Panc1 (cell line): ENCODE results near the gene PNMA5.

Experiments
- POLR2AphosphoS5 ChIP-seq: IDR thresholded peaks from 2 replicates; pipeline ENCODE4 v1.6.1; 2012; ENCODE audit warnings: mild to moderate bottlenecking, low read depth, low read length, moderate library complexity
- SIN3A ChIP-seq: IDR thresholded peaks from 2 replicates; pipeline ENCODE4 v1.6.1; 2012; ENCODE audit warnings: low read depth, mild to moderate bottlenecking, low read length, moderate library complexity, borderline replicate concordance; ENCODE audit not compliant: insufficient read depth
- TCF7L2 ChIP-seq: IDR thresholded peaks from 2 replicates; pipeline ENCODE4 v1.6.1; 2011; ENCODE audit warnings: mild to moderate bottlenecking, low read depth, low read length, inconsistent platforms
- TF ChIP-seq, protein P1 (sequence below): fragments of 450-650 bp; IDR thresholded peaks from 2 replicates; pipeline ENCODE4 v1.5.1; 2017; ENCODE audit warnings: mild to moderate bottlenecking
- TF ChIP-seq, protein P2 (sequence below), 2 experiments: IDR thresholded peaks; 2 replicates each; pipeline ENCODE4 v1.6.1; 2011 to 2012; ENCODE audit warnings: low read depth in 2 of 2, control low read depth in 1 of 2, low read length in 1 of 2, mild to moderate bottlenecking in 1 of 2, moderate library complexity in 1 of 2; ENCODE audit not compliant: insufficient read depth in 1 of 2

DNA sequence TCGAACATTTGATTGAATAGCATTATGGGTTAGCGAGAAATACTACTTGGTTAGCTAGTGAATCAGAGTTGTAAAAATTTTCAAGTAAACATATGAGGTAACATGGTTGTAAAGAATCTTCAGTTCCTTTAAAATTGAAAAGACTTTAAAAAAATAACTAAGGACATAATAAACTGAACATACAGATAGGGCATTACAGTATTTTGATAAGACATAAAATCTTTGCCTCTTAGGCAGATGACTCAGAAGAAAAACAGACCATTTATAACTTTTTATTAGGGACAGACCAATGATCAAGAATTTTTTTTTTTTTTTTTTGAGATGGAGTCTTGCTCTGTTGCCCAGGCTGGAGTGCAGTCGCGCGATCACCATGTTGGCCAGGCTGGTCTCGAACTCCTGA, 43.1 kb downstream of the PNMA5 start:
- TF ChIP-seq, protein P1, sequence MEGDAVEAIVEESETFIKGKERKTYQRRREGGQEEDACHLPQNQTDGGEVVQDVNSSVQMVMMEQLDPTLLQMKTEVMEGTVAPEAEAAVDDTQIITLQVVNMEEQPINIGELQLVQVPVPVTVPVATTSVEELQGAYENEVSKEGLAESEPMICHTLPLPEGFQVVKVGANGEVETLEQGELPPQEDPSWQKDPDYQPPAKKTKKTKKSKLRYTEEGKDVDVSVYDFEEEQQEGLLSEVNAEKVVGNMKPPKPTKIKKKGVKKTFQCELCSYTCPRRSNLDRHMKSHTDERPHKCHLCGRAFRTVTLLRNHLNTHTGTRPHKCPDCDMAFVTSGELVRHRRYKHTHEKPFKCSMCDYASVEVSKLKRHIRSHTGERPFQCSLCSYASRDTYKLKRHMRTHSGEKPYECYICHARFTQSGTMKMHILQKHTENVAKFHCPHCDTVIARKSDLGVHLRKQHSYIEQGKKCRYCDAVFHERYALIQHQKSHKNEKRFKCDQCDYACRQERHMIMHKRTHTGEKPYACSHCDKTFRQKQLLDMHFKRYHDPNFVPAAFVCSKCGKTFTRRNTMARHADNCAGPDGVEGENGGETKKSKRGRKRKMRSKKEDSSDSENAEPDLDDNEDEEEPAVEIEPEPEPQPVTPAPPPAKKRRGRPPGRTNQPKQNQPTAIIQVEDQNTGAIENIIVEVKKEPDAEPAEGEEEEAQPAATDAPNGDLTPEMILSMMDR, result no peak
- TF ChIP-seq SIN3A (no peak), POLR2AphosphoS5 (no peak), TCF7L2 (no peak)
- TF ChIP-seq, protein P2, sequence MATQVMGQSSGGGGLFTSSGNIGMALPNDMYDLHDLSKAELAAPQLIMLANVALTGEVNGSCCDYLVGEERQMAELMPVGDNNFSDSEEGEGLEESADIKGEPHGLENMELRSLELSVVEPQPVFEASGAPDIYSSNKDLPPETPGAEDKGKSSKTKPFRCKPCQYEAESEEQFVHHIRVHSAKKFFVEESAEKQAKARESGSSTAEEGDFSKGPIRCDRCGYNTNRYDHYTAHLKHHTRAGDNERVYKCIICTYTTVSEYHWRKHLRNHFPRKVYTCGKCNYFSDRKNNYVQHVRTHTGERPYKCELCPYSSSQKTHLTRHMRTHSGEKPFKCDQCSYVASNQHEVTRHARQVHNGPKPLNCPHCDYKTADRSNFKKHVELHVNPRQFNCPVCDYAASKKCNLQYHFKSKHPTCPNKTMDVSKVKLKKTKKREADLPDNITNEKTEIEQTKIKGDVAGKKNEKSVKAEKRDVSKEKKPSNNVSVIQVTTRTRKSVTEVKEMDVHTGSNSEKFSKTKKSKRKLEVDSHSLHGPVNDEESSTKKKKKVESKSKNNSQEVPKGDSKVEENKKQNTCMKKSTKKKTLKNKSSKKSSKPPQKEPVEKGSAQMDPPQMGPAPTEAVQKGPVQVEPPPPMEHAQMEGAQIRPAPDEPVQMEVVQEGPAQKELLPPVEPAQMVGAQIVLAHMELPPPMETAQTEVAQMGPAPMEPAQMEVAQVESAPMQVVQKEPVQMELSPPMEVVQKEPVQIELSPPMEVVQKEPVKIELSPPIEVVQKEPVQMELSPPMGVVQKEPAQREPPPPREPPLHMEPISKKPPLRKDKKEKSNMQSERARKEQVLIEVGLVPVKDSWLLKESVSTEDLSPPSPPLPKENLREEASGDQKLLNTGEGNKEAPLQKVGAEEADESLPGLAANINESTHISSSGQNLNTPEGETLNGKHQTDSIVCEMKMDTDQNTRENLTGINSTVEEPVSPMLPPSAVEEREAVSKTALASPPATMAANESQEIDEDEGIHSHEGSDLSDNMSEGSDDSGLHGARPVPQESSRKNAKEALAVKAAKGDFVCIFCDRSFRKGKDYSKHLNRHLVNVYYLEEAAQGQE (IDR thresholded peaks at IDR 0.05; ENCODE audit: insufficient read depth in 1 of 2, low read depth in 2 of 2, low read length in 1 of 2), result no peak
